A172 (cell line): ENCODE results near the gene UGT1A7. TPM values are rescaled to one million over a fixed set of nuclear protein-coding genes. Genes with fewer than 3 reads are reported as not detected.

ENCODE experiments used
- DNase-seq: peaks from one replicate; pipeline ENCODE4 v3.0.0-alpha.2; 2015; ENCODE audit warnings: low spot score
- total RNA-seq: library from RNA; depleted of rRNA; stranded (reverse); fragments of >200 nt; shearing (Covaris generic); gene quantifications from 2 replicates; pipeline ENCODE4 v1.2.3, GENCODE V29; 2014

The UGT1A7 gene
- total RNA-seq, 1 experiment from 2014 or later, result not detected

- no peak for DNase-seq
Measured at GRCh38 chr2:233798335-233799086, 116.8 kb downstream of the UGT1A7 start.

GRCh38 chr2:233799087-233799665 is 117.5 kb downstream of the UGT1A7 start:
- no peak for DNase-seq

GRCh38 chr2:233799716-233800115 is 118.0 kb downstream of the UGT1A7 start:
- no peak for DNase-seq

GRCh38 chr2:233800208-233800607 is 118.5 kb downstream of the UGT1A7 start:
- DNase-seq, result no peak

- peak; percentile 85 for DNase-seq
Measured at GRCh38 chr2:233801357-233802131, 119.8 kb downstream of the UGT1A7 start.

- no peak for DNase-seq
Measured at GRCh38 chr2:233802132-233802815, 120.6 kb downstream of the UGT1A7 start.

GRCh38 chr2:233803292-233803911 is 121.7 kb downstream of the UGT1A7 start:
- DNase-seq, result no peak

- DNase-seq, result no peak
Measured at GRCh38 chr2:233803994-233804393, 122.3 kb downstream of the UGT1A7 start.

GRCh38 chr2:233807215-233807865 is 125.6 kb downstream of the UGT1A7 start:
- no peak for DNase-seq

- no peak for DNase-seq
Measured at GRCh38 chr2:233807966-233808935, 126.5 kb downstream of the UGT1A7 start.

- no peak for DNase-seq
Measured at GRCh38 chr2:233810385-233810784, 128.7 kb downstream of the UGT1A7 start.

- no peak for DNase-seq
Measured at GRCh38 chr2:233811087-233811486, 129.4 kb downstream of the UGT1A7 start.

GRCh38 chr2:233811732-233812131 is 130.0 kb downstream of the UGT1A7 start:
- no peak for DNase-seq

GRCh38 chr2:233813236-233814055 is 131.7 kb downstream of the UGT1A7 start:
- DNase-seq, result no peak

- no peak for DNase-seq
Measured at GRCh38 chr2:233814056-233814835, 132.5 kb downstream of the UGT1A7 start.

- peak; percentile 23 for DNase-seq
Measured at GRCh38 chr2:233815861-233816260, 134.2 kb downstream of the UGT1A7 start.

GRCh38 chr2:233816334-233816733 is 134.6 kb downstream of the UGT1A7 start:
- no peak for DNase-seq

- peak; percentile 14 for DNase-seq
Measured at GRCh38 chr2:233816771-233817170, 135.1 kb downstream of the UGT1A7 start.
